ENCODE measurements around the gene LNPEP. TPM values are rescaled to one million over a fixed set of nuclear protein-coding genes. Genes with fewer than 3 reads are reported as not detected.

LNPEP gene
- total RNA-seq, 1 experiment from 2014 or later = 18.8 TPM

DNA sequence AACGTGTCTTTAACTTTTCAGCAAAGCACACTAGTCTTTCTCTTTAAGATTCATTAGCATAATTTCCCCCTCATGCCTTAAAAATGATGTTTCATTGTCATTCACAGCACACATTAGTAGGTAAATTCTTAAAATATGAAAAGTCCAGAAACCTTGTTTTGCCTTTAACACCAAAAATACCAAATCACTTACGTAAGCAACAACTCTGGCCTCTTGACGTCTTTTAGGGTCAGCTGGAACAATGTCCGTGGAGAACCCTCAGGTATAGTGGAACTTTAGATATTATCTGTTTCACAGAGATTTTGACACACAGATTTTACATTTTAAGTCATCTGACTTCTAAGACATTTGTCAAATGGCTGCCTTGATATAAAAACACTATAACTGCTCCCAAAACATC is 30.9 kb downstream of the LNPEP start:
- Histone ChIP-seq H3K9me3 (ENCODE audit: insufficient read depth, low read depth) (no peaks in the 10 kb centered on the region), H3K27ac (no peak overlapping the region), H3K36me3 (ENCODE audit: low read depth) (no peaks in the 10 kb centered on the region), H3K4me1 (replicated peaks; ENCODE audit: insufficient read depth) (peaks cover 15% of the 10 kb centered on the region), H3K79me2 (ENCODE audit: low read depth) (peaks cover 15% of the 10 kb centered on the region; the same call in 1 of the 2 replicates), H3K27me3 (ENCODE audit: insufficient read depth, low read depth) (no peaks in the 10 kb centered on the region), H2AFZ (no peak overlapping the region), H3F3A (ENCODE audit: insufficient read depth, low read depth) (no peaks in the 10 kb centered on the region; the same call in 1 of the 2 replicates), H4K20me1 (ENCODE audit: insufficient read depth) (no peaks in the 10 kb centered on the region), H3K9me2 (ENCODE audit: insufficient read depth) (0 out of 2 replicates have a peak, but pooled peaks cover 6% of the 10 kb centered on the region), H3K4me2 (no peak overlapping the region), H3K4me3 (no peak overlapping the region)
- DNase-seq = no peak
- no peak for TF ChIP-seq EZH2 (IDR thresholded peaks at IDR 0.05; ENCODE audit: low read depth)
- TF ChIP-seq, protein P1, sequence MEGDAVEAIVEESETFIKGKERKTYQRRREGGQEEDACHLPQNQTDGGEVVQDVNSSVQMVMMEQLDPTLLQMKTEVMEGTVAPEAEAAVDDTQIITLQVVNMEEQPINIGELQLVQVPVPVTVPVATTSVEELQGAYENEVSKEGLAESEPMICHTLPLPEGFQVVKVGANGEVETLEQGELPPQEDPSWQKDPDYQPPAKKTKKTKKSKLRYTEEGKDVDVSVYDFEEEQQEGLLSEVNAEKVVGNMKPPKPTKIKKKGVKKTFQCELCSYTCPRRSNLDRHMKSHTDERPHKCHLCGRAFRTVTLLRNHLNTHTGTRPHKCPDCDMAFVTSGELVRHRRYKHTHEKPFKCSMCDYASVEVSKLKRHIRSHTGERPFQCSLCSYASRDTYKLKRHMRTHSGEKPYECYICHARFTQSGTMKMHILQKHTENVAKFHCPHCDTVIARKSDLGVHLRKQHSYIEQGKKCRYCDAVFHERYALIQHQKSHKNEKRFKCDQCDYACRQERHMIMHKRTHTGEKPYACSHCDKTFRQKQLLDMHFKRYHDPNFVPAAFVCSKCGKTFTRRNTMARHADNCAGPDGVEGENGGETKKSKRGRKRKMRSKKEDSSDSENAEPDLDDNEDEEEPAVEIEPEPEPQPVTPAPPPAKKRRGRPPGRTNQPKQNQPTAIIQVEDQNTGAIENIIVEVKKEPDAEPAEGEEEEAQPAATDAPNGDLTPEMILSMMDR (conservative IDR thresholded peaks at IDR 0.05) = no peak
- no TSS peak for BruUV-seq (replicated peaks)
- ChIA-PET CTCF (no interaction called here), POLR2A (ENCODE audit: unreplicated experiment) (no interaction called here)
- intact Hi-C loops (cut with micrococcal nuclease; ENCODE audit: unreplicated experiment) = no loop called here

DNA sequence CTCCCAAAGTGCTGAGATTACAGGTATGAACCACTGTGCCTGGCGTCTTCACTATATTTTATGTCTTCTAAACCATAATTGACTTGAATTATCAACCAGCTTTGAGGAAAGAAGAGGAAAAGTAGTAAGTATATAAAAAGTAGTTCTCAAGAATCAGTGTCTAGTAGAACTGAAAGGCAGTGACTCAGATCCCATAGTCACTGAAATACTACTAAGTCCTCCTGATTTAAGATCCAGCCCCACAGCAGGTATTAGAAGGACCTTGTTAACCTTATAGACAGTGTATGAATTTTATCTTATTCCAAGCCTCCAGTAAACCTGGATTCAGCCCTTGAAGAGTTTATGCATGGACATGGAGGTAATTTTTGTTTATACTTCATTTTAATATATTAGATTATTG is 31.5 kb downstream of the LNPEP start:
- H3K27ac ChIP-seq = no peak overlapping the region
- H3K4me1 ChIP-seq (replicated peaks; ENCODE audit: insufficient read depth) = peaks cover 15% of the 10 kb centered on the region
- TF ChIP-seq EZH2 (IDR thresholded peaks at IDR 0.05; ENCODE audit: low read depth) = no peak
- TF ChIP-seq, protein P1 (conservative IDR thresholded peaks at IDR 0.05) = no peak

DNA sequence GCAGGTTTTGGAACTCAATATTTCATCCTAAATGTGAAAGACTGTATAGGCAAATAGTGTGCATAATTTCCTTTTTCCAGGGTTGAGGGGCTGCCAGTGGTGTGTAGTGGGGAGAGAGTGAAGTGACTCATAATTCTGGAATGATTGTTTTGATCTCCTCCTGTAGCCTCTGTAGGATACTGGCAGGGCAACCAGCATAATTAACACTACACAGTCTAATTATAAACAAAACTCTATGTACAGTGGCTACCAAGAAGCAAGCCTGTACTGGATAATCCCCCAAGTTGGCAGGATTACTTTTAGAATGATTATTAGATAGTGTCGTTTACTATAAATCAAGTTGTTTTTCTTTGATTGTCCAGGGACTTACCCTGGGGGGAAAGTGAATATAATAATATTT is 32.2 kb downstream of the LNPEP start:
- peaks cover 15% of the 10 kb centered on the region; the same call in 1 of the 2 replicates for H3K79me2 ChIP-seq (ENCODE audit: low read depth)
- H3K4me2 ChIP-seq = peak overlapping the region; percentile 16
- no peaks in the 10 kb centered on the region for H4K20me1 ChIP-seq (ENCODE audit: insufficient read depth)
- no peak overlapping the region for H3K27ac ChIP-seq
- H3K27me3 ChIP-seq (ENCODE audit: insufficient read depth, low read depth) = no peaks in the 10 kb centered on the region
- H3F3A ChIP-seq (ENCODE audit: insufficient read depth, low read depth) = no peaks in the 10 kb centered on the region; the same call in 1 of the 2 replicates
- H2AFZ ChIP-seq = no peak overlapping the region
- peak in 1 of 2 experiments; percentile 8 for DNase-seq
- H3K4me3 ChIP-seq = no peak overlapping the region
- no peaks in the 10 kb centered on the region for H3K36me3 ChIP-seq (ENCODE audit: low read depth)
- ChIA-PET CTCF (no interaction called here), POLR2A (ENCODE audit: unreplicated experiment) (no interaction called here)
- no TSS peak for BruUV-seq (replicated peaks)
- 0 out of 2 replicates have a peak, but pooled peaks cover 3% of the 10 kb centered on the region for H3K9me2 ChIP-seq (ENCODE audit: insufficient read depth)
- no peak for TF ChIP-seq EZH2 (IDR thresholded peaks at IDR 0.05; ENCODE audit: low read depth)
- TF ChIP-seq, protein P1 (conservative IDR thresholded peaks at IDR 0.05) = no peak
- H3K4me1 ChIP-seq (replicated peaks; ENCODE audit: insufficient read depth) = peaks cover 15% of the 10 kb centered on the region
- H3K9me3 ChIP-seq (ENCODE audit: insufficient read depth, low read depth) = no peaks in the 10 kb centered on the region
- intact Hi-C loops (cut with micrococcal nuclease; ENCODE audit: unreplicated experiment) = no loop called here

More for the DNA sequence above, 31.5 kb downstream of the LNPEP start:
- H4K20me1 ChIP-seq (ENCODE audit: insufficient read depth) = no peaks in the 10 kb centered on the region
- no peaks in the 10 kb centered on the region for H3K27me3 ChIP-seq (ENCODE audit: insufficient read depth, low read depth)
- H3K79me2 ChIP-seq (ENCODE audit: low read depth) = peaks cover 15% of the 10 kb centered on the region; the same call in 1 of the 2 replicates
- H3F3A ChIP-seq (ENCODE audit: insufficient read depth, low read depth) = no peaks in the 10 kb centered on the region; the same call in 1 of the 2 replicates
- H3K36me3 ChIP-seq (ENCODE audit: low read depth) = no peaks in the 10 kb centered on the region
- peak overlapping the region; percentile 16; the same call in 1 of the 2 replicates for H3K4me2 ChIP-seq
- CTCF ChIA-PET = no interaction called here
- POLR2A ChIA-PET (ENCODE audit: unreplicated experiment) = no interaction called here
- H3K9me2 ChIP-seq (ENCODE audit: insufficient read depth) = 0 out of 2 replicates have a peak, but pooled peaks cover 6% of the 10 kb centered on the region
- no peaks in the 10 kb centered on the region for H3K9me3 ChIP-seq (ENCODE audit: insufficient read depth, low read depth)
- no TSS peak for BruUV-seq (replicated peaks)
- H2AFZ ChIP-seq = no peak overlapping the region
- intact Hi-C loops (cut with micrococcal nuclease; ENCODE audit: unreplicated experiment) = no loop called here
- no peak overlapping the region for H3K4me3 ChIP-seq
- DNase-seq = no peak
